Natural killer cell (primary cell): ENCODE results near the gene PITRM1. TPM values are rescaled to one million over a fixed set of nuclear protein-coding genes. Genes with fewer than 3 reads are reported as not detected.

Experiments used
- ATAC-seq, 3 donors: fragments of 150-1000 bp in 2 of 3; fragments of 200-7000 bp in 1 of 3; cut with Tn5 transposase; 1 replicate in 1 of 3; 2 replicates in 2 of 3; pipeline ENCODE4 v1.10.0; 2021; ENCODE audit warnings: mild to moderate bottlenecking in 2 of 3, moderate library complexity in 2 of 3
- DNase-seq, 2 donors: peaks; one replicate each; pipeline versions ENCODE4 v3.0.0 to v3.0.0-alpha.2; 2013 to 2021; ENCODE audit warnings: mixed read lengths in 1 of 2
- H3K27ac ChIP-seq: one replicate; pipeline ENCODE4 v1.5.1; 2013; ENCODE audit warnings: mild to moderate bottlenecking, low read length
- H3K27me3 ChIP-seq: one replicate; pipeline ENCODE4 v1.6.1; 2013; ENCODE audit warnings: low read length; ENCODE audit not compliant: control insufficient read depth, insufficient read depth
- H3K36me3 ChIP-seq: one replicate; pipeline ENCODE4 v1.6.1; 2013; ENCODE audit warnings: low read length; ENCODE audit not compliant: control insufficient read depth, insufficient read depth
- H3K4me1 ChIP-seq: one replicate; pipeline ENCODE4 v1.6.1; 2013; ENCODE audit warnings: low read length; ENCODE audit not compliant: control insufficient read depth, insufficient read depth
- H3K4me3 ChIP-seq: one replicate; pipeline ENCODE4 v1.5.1; 2013; ENCODE audit warnings: low read length
- H3K9me3 ChIP-seq: one replicate; pipeline ENCODE4 v1.6.1; 2013; ENCODE audit warnings: low read length; ENCODE audit not compliant: control insufficient read depth, insufficient read depth
- H3K27ac Mint-ChIP-seq, 2 donors: one replicate each; pipeline ENCODE4 v1.8.0; 2022; ENCODE audit warnings: mild to moderate bottlenecking in 2 of 2, mixed read lengths in 2 of 2, moderate library complexity in 1 of 2
- H3K27me3 Mint-ChIP-seq, 2 donors: one replicate each; pipeline ENCODE4 v1.8.0; 2022; ENCODE audit warnings: low read depth in 2 of 2, mixed read lengths in 2 of 2
- H3K36me3 Mint-ChIP-seq: one replicate; pipeline ENCODE4 v1.8.0; 2022; ENCODE audit warnings: mixed read lengths
- H3K4me1 Mint-ChIP-seq, 2 donors: one replicate each; pipeline ENCODE4 v1.8.0; 2022; ENCODE audit warnings: mixed read lengths in 2 of 2
- H3K4me3 Mint-ChIP-seq: one replicate; pipeline ENCODE4 v1.8.0; 2022; ENCODE audit warnings: mild to moderate bottlenecking, moderate library complexity, mixed read lengths
- H3K9me3 Mint-ChIP-seq, 2 donors: one replicate each; pipeline ENCODE4 v1.8.0; 2022; ENCODE audit warnings: mixed read lengths in 2 of 2
- CTCF ChIP-seq: fragments of 200-600 bp; IDR thresholded peaks from one replicate; pipeline ENCODE4 v1.8.0; 2022; ENCODE audit warnings: antibody characterized with exemption
- WGBS: methylation state at CpG from one replicate; pipeline ENCODE4 v1.1.7; 2013; ENCODE audit warnings: missing lambda C conversion rate; ENCODE audit not compliant: insufficient coverage; 5-methylcytosine and 5-hydroxymethylcytosine counted together
- intact Hi-C: fragments of 100-400 bp; cut with micrococcal nuclease; formaldehyde crosslinking; loops from one replicate; pipeline ENCODE4 v1.14.2; 2022
- total RNA-seq, 4 donors: library from RNA; stranded (reverse); fragments of 120-200 nt in 1 of 4; gene quantifications; one replicate each; pipeline versions ENCODE4 v1.2.3 to v1.2.4, GENCODE V29; 2013 to 2022

PITRM1 gene
- total RNA-seq, 3 donors from 2014 or later (not counting 1 experiment from before 2014, with no cell fraction given) = 67.1 to 89.0 (median 70.6) TPM

GRCh38 chr10:3203972-3204371 lies 31.4 kb upstream of the PITRM1 start:
- no peak overlapping the region for H3K4me3 Mint-ChIP-seq
- ATAC-seq = no peak
- DNase-seq = no peak
- intact Hi-C loops = no loop called here
- peaks cover 8% of the 10 kb centered on the region for H3K27me3 ChIP-seq
- H3K27ac ChIP-seq = no peak overlapping the region
- H3K4me1 ChIP-seq = no peaks in the 10 kb centered on the region
- no peak for TF ChIP-seq CTCF
- no peaks in the 10 kb centered on the region for H3K9me3 ChIP-seq
- peaks cover 42 to 61% of the 10 kb centered on the region in 2 donors for H3K27me3 Mint-ChIP-seq
- no peak overlapping the region for H3K4me3 ChIP-seq
- H3K9me3 Mint-ChIP-seq = no peaks in the 10 kb centered on the region
- H3K36me3 ChIP-seq = no peaks in the 10 kb centered on the region
- peaks cover 0 to 3% of the 10 kb centered on the region in 2 donors for H3K4me1 Mint-ChIP-seq
- WGBS = 74% methylated on average over 3 of the region's 4 CpGs
- no peaks in the 10 kb centered on the region for H3K36me3 Mint-ChIP-seq
- H3K27ac Mint-ChIP-seq = no peak overlapping the region

- intact Hi-C loops = no loop called here
- no peak for DNase-seq
- Mint-ChIP-seq H3K4me1 (peaks cover 6 to 11% of the 10 kb centered on the region in 2 donors), H3K9me3 (no peaks in the 10 kb centered on the region), H3K27ac (no peak overlapping the region), H3K4me3 (no peak overlapping the region), H3K27me3 (peaks cover 45 to 62% of the 10 kb centered on the region in 2 donors), H3K36me3 (no peaks in the 10 kb centered on the region)
- Histone ChIP-seq H3K27ac (no peak overlapping the region), H3K4me1 (peaks cover 4% of the 10 kb centered on the region), H3K9me3 (no peaks in the 10 kb centered on the region), H3K36me3 (no peaks in the 10 kb centered on the region), H3K27me3 (peaks cover 14% of the 10 kb centered on the region), H3K4me3 (no peak overlapping the region)
- TF ChIP-seq CTCF = no peak
- no peak for ATAC-seq
- WGBS = 83% methylated on average over 11 of the region's 11 CpGs
These were observed 30.6 kb upstream of the PITRM1 start for GRCh38 chr10:3203016-3203811.

- peaks cover 16% of the 10 kb centered on the region for H3K4me1 ChIP-seq
- H3K27me3 Mint-ChIP-seq = peaks cover 45 to 58% of the 10 kb centered on the region in 2 donors
- H3K4me1 Mint-ChIP-seq = peaks cover 15 to 25% of the 10 kb centered on the region in 2 donors
- no peak overlapping the region for H3K4me3 Mint-ChIP-seq
- intact Hi-C loops = no loop called here
- no peak overlapping the region for H3K27ac Mint-ChIP-seq
- H3K27me3 ChIP-seq = peaks cover 15% of the 10 kb centered on the region
- H3K4me3 ChIP-seq = no peak overlapping the region
- no peaks in the 10 kb centered on the region for H3K9me3 Mint-ChIP-seq
- TF ChIP-seq CTCF = no peak
- DNase-seq (no peak), ATAC-seq (no peak)
- no peak overlapping the region for H3K27ac ChIP-seq
- no peaks in the 10 kb centered on the region for H3K36me3 ChIP-seq
- 85% methylated on average over 8 of the region's 8 CpGs for WGBS
- H3K9me3 ChIP-seq = no peaks in the 10 kb centered on the region
- no peaks in the 10 kb centered on the region for H3K36me3 Mint-ChIP-seq
These were observed 29.2 kb upstream of the PITRM1 start for GRCh38 chr10:3201796-3202195.
